ENCODE results near the gene CAPNS1. TPM values are rescaled to one million over a fixed set of nuclear protein-coding genes. Genes with fewer than 3 reads are reported as not detected.
"Not testable (repeated sequence)": the region's sequence is repeated elsewhere in the genome, so short reads cannot be mapped to it uniquely, and the experiment has no call there.

Gene CAPNS1
- total RNA-seq, 1 donor from 2014 or later: 335 TPM

DNA sequence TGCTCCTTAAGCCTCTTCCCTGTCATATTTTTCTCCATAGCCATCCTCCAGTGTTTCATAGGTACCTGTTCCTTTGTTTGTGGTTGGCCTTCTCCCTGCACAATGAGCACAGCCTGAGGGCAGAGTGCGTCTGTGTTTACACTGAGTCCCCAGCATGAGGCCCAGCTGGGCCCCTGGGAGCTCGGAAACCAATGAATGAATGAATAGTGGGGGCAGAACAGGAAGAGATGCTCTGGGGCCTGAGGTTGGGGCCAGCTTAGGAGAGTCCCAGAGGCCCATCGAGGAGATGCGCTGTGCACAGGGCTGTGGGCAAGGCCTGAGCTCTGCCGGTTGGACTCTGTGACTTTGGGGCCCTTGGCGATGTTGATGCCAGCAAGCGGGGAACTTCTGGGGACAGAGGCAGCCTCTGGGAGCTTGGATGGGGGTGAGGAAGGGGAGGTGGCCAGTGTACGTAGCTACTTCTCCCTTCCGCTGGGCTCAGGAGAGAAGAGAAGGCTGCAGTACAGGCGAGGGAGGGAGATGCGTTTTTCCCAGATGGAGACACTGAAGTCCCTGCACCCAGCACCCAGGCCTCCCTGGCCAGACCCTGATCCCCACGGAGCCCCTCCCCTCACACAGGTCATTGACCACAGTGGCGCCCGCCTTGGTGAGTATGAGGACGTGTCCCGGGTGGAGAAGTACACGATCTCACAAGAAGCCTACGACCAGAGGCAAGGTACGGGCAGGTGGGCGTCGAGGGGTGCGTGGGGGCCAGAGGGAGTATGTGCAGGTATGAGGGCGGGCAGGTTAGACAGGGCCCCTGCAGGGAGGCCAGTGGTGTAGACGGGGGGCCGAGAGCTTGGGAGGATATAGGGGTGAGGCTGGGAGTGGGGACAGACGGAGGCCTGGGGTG, 19.5 kb upstream of the CAPNS1 start:
- H3K36me3 Mint-ChIP-seq (ENCODE audit: low read depth): peaks cover 30% of the 10 kb centered on the region
- intact Hi-C loops (cut with micrococcal nuclease): loop anchor here (10.0 kb wide), 1 partner anchor 1386 kb away; the partner anchor contains the start of gene ZNF181
- peaks cover 26% of the 10 kb centered on the region for H3K4me1 Mint-ChIP-seq (ENCODE audit: low read depth)
- no peak overlapping the region for H3K4me3 Mint-ChIP-seq
- no peaks in the 10 kb centered on the region for H3K27me3 Mint-ChIP-seq (ENCODE audit: insufficient read depth)
- peak overlapping the region; percentile 64 for H3K27ac Mint-ChIP-seq
- no peak for DNase-seq (ENCODE audit: low spot score)
- H3K9me3 Mint-ChIP-seq: no peaks in the 10 kb centered on the region

DNA sequence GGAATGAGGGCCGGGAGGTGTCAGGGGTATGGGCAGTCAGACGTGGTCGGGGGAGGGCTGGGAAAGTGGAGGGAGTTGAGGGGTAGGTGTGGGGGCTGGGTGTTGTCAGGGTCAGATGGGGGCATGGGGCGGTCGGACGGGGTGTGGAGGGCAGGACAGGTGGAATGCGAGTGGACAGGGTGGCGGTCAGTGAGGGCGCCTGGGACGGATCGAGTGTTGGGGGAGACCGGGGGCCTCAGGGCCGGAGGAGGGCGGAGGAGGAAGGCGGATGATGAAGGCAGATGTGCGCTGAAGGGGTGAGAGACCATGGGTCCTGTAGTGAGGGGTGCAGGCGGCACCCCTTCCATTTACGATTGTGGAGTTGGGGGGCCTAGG, 18.9 kb upstream of the CAPNS1 start:
- Mint-ChIP-seq H3K36me3 (ENCODE audit: low read depth) (peaks cover 35% of the 10 kb centered on the region), H3K27me3 (ENCODE audit: insufficient read depth) (no peaks in the 10 kb centered on the region), H3K27ac (no peak overlapping the region), H3K4me3 (no peak overlapping the region), H3K9me3 (no peaks in the 10 kb centered on the region), H3K4me1 (ENCODE audit: low read depth) (peaks cover 26% of the 10 kb centered on the region)
- DNase-seq (ENCODE audit: low spot score): no peak
- intact Hi-C loops (cut with micrococcal nuclease): loop anchor here (10.0 kb wide), 1 partner anchor 1386 kb away; the partner anchor contains the start of gene ZNF181

DNA sequence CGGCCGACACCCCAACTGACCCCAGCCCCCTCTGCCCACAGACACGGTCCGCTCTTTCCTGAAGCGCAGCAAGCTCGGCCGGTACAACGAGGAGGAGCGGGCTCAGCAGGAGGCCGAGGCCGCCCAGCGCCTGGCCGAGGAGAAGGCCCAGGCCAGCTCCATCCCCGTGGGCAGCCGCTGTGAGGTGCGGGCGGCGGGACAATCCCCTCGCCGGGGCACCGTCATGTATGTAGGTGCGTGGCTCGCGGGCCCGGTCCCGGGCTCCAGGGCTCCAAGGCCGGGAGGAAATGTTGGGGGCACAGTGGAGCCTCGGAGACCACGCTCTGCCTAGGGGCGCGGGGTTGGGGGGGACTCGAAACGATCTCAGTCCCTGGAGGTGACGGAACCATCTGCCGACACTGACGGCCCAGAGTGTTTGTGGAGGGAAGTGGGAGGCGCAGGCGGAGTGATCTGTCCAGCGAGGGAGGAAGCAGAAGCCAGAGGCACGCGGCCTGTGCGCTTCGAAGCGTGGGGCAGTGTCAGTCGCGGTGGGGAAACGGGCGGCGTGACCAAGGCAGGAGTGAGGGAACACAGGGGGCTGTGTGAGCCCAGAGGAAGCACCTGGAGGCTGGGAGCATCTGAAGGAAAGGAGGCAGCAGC, 18.3 kb upstream of the CAPNS1 start:
- Mint-ChIP-seq H3K36me3 (ENCODE audit: low read depth) (peaks cover 30% of the 10 kb centered on the region), H3K4me3 (no peak overlapping the region), H3K9me3 (no peaks in the 10 kb centered on the region), H3K4me1 (ENCODE audit: low read depth) (peaks cover 20% of the 10 kb centered on the region), H3K27ac (no peak overlapping the region), H3K27me3 (ENCODE audit: insufficient read depth) (no peaks in the 10 kb centered on the region)
- intact Hi-C loops (cut with micrococcal nuclease): loop anchor here (10.0 kb wide), 1 partner anchor 1387 kb away; the partner anchor contains the start of gene ZNF181
- DNase-seq (ENCODE audit: low spot score): no peak

DNA sequence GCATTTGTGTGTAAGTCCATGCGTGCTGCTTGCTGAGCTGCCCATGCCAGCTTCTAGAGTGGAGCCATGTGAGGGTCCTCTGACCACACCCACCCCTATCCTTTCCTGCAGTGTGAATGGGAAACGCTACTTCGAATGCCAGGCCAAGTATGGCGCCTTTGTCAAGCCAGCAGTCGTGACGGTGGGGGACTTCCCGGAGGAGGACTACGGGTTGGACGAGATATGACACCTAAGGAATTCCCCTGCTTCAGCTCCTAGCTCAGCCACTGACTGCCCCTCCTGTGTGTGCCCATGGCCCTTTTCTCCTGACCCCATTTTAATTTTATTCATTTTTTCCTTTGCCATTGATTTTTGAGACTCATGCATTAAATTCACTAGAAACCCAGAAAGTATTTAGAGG, 14.3 kb upstream of the CAPNS1 start:
- Mint-ChIP-seq H3K4me3 (no peak overlapping the region), H3K4me1 (ENCODE audit: low read depth) (peaks cover 11% of the 10 kb centered on the region)

DNA sequence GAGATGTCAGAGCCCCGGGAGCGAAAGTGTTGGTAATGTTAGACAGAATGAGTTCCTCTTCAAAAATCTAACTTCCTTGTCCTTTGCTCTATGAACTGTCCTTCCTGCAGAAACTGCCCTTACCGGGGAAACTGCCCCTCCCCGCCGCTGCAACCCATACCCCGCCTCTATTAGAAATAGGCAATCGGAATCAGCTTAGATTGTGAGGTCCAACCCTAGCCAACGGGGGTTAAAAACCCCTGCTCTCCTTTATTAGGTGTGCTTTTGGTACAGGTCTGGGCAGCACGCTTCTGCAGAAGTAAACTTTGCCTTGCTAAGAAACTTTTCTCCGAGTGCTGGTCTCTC, 11.5 kb upstream of the CAPNS1 start:
- no peaks in the 10 kb centered on the region for H3K27me3 Mint-ChIP-seq (ENCODE audit: insufficient read depth)
- peak overlapping the region; percentile 95 for H3K27ac Mint-ChIP-seq
- no peaks in the 10 kb centered on the region for H3K9me3 Mint-ChIP-seq
- H3K36me3 Mint-ChIP-seq (ENCODE audit: low read depth): peaks cover 9% of the 10 kb centered on the region
- peaks cover 24% of the 10 kb centered on the region for H3K4me1 Mint-ChIP-seq (ENCODE audit: low read depth)
- intact Hi-C loops (cut with micrococcal nuclease): loop anchor here (1.0 to 10.0 kb wide), 10 partner anchors 11 to 1394 kb away; partner anchors contain the start of genes SDHAF1, TBCB, ZFP14 and ZFP82
- peak overlapping the region; percentile 83 for H3K4me3 Mint-ChIP-seq
- DNase-seq (ENCODE audit: low spot score): no peak

More for the DNA sequence above, 14.3 kb upstream of the CAPNS1 start:
- Mint-ChIP-seq H3K9me3 (no peaks in the 10 kb centered on the region), H3K36me3 (ENCODE audit: low read depth) (peaks cover 11% of the 10 kb centered on the region), H3K27me3 (ENCODE audit: insufficient read depth) (no peaks in the 10 kb centered on the region), H3K27ac (peak overlapping the region; percentile 34)
- intact Hi-C loops (cut with micrococcal nuclease): loop anchor here (5.0 to 10.0 kb wide), 6 partner anchors 128 to 1391 kb away; partner anchors contain the start of genes SDHAF1, ZFP82, ZNF181 and ZNF420
- no peak for DNase-seq (ENCODE audit: low spot score)

DNA sequence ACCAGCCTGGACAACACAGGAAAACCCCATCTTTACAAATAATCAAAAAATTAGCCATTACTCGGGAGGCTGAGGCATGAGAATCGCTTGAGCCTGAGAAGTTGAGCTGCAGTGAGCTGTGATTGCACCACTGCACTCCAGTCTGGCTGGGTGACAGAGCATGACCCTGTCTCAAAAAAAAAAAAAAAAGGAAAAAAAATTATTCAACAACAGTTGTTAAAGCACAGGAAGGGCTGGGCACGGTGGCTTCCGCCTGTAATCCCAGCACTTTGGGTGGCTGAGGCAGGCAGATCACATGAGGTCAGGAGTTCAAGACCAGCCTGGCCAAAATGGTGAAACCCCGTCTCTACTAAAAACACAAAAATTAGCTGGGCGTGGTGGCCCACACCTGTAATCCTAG, 8.6 kb upstream of the CAPNS1 start:
- H3K27me3 Mint-ChIP-seq (ENCODE audit: insufficient read depth); DNase-seq (ENCODE audit: low spot score); H3K36me3 Mint-ChIP-seq (ENCODE audit: low read depth); H3K9me3 Mint-ChIP-seq; intact Hi-C loops (cut with micrococcal nuclease); H3K4me3 Mint-ChIP-seq; H3K27ac Mint-ChIP-seq: not testable (repeated sequence)
- H3K4me1 Mint-ChIP-seq (ENCODE audit: low read depth): peaks cover 24% of the 10 kb centered on the region

DNA sequence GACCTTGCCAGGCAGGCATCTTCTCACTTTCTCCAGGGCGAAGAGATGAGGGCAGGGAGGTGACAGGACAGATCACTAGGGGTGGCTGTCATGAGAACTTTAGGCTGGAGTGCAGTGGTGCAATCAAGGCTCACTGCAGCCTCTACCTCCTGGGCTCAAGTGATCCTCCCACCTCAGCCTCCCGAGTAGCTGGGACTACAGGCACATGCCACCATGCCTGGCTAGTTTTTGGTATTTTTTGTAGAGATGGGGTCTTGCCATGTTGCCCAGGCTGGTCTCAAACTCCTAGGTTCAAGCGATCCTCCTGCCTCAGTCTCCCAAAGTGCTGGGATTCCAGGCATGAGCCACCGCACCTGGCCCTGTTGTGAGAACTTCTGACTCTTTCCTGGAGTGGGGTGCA, 5.0 kb upstream of the CAPNS1 start:
- peaks cover 21% of the 10 kb centered on the region for H3K4me1 Mint-ChIP-seq (ENCODE audit: low read depth)

DNA sequence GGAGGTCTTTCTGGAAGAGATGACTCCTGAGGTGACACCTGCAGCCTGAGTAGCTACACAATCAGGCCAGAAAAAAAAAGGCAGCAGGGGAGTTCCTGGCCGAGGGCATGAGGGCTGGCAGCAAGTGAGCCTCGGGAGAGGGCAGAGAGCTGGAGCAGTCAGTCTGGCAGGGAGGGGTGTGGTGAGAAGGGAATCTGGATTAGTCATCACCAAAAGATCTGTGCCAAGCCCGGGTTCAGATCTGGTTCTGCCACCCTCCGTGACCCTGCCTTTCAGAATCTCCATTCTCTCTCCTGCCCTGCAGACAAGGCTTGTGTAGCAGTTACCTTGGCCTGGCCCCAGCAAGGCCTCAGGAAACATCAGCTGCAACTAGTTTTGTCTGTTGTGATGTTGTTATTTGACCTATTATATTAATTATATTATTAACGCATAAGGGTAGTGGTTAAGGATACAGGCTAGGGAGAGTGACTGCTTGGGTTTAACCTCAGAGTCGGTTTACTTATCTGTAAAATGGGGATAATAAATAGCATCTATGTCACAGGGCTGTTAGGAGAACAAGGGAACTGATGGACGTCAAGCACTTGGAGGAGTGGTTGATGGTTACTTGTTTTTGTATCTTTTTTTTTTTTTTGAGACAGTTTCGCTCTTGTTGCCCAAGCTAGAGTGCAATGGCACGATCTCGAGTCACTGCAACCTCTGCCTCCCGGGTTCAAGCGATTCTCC, 2.7 kb upstream of the CAPNS1 start:
- no peaks in the 10 kb centered on the region for H3K9me3 Mint-ChIP-seq
- H3K27ac Mint-ChIP-seq: peak overlapping the region; percentile 64
- H3K4me3 Mint-ChIP-seq: no peak overlapping the region
- H3K27me3 Mint-ChIP-seq (ENCODE audit: insufficient read depth): peaks cover 1% of the 10 kb centered on the region
- DNase-seq (ENCODE audit: low spot score): no peak
- intact Hi-C loops (cut with micrococcal nuclease): no loop called here
- peaks cover 11% of the 10 kb centered on the region for H3K36me3 Mint-ChIP-seq (ENCODE audit: low read depth)
- peaks cover 26% of the 10 kb centered on the region for H3K4me1 Mint-ChIP-seq (ENCODE audit: low read depth)

More for the DNA sequence above, 5.0 kb upstream of the CAPNS1 start:
- H3K9me3 Mint-ChIP-seq; DNase-seq (ENCODE audit: low spot score); H3K36me3 Mint-ChIP-seq (ENCODE audit: low read depth); H3K27ac Mint-ChIP-seq; H3K4me3 Mint-ChIP-seq; intact Hi-C loops (cut with micrococcal nuclease); H3K27me3 Mint-ChIP-seq (ENCODE audit: insufficient read depth): not testable (repeated sequence)

DNA sequence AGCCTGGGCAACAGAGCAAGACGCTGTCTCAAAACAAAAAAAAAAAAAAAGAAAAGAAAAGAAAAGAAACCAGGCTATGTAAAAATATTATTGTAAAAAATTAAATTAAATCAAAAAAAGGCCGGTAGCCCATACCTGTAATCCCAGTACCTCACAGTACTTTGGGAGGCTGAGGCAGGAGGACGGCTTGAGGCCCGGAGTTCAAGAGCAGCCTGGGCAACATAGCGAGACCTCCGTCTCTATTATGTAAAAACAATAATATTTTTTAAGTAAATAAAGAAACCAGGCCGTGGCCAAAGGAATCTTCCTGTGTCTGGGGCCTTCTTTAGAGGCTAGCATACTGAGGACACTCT, 770 bp upstream of the CAPNS1 start:
- Mint-ChIP-seq H3K27me3 (ENCODE audit: insufficient read depth) (peaks cover 1% of the 10 kb centered on the region), H3K27ac (peak overlapping the region; percentile 99), H3K4me3 (peak overlapping the region; percentile 97), H3K36me3 (ENCODE audit: low read depth) (peaks cover 17% of the 10 kb centered on the region), H3K4me1 (ENCODE audit: low read depth) (peaks cover 20% of the 10 kb centered on the region), H3K9me3 (no peaks in the 10 kb centered on the region)
- intact Hi-C loops (cut with micrococcal nuclease): loop anchor here (1.0 kb wide), 2 partner anchors 11 to 46 kb away; no protein-coding TSS in a partner anchor
- DNase-seq (ENCODE audit: low spot score): no peak

DNA sequence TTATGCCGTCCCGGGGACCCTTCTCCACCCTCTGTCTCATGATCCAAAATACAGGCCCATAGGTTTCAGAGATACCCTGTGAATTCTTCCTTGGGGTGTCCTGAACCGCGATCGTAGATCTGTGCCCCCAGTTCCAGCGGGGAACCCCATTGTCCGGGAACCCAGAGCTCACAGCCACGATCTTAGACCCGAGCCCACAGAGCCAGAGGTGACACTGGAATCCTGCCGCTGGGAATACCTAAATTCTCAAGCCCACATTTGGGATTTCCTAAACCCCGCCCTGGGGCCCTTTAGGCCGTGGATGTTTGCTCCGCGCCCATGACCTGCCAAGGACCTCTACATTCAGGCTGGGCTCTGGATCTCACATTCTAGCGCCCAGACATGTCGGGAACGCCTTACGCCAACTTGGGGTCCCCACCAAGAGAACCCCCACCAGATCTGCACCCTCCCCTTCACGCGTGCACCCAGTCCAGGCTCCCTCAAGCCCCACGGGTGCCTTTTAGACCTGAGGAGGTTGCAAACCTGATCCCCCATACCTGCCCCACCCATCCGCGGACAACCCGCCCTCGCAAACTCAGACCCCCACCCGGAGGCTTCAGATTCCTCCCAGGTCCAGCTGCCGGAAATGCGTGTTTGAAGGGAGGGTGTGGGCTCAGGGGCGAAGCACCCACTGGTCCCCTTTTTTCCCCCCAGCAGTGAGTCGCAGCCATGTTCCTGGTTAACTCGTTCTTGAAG, 605 bp downstream of the CAPNS1 start:
- intact Hi-C loops (cut with micrococcal nuclease): loop anchor here (1.0 kb wide), 6 partner anchors 8 to 126 kb away; partner anchors contain the start of genes ALKBH6, TBCB, THAP8 and WDR62

DNA sequence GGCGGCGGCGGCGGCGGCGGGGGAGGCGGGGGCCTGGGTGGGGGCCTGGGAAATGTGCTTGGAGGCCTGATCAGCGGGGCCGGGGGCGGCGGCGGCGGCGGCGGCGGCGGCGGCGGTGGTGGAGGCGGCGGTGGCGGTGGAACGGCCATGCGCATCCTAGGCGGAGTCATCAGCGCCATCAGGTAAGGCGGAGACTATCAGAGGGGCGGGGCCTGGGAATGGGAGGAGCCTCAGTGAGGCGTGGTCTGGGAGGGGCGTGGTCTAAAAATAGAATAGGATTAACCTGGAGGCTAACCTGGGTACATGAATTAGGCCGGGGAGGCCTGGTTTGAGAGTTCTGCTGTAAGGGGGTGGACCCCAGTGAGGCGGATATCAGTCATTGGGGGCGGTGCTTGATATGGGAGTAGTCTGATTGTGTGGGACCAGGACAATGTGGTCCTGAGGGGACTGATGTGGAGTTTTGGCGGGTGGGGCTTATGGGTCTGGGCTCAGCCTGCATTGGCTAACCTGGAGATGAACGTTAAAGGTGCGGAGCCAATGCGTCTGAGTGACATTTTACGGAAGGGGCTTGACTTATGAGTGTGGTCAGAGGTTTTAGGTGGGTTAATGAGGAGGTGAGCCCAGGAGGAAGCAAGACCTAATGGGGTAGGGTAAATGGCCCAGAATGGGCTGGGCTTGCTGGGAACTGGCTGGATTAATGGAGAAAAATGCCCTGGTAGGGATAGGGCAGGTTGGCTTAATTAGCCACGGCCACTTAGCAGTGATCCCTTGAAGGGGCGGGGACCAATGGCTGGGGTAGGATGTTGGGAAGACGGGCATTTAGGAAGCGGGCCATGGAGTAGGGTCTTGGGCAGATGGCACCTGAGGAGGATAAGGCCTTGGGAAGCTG, 1.4 kb downstream of the CAPNS1 start:
- Mint-ChIP-seq H3K27ac (peak overlapping the region; percentile 99), H3K4me3 (peak overlapping the region; percentile 97), H3K9me3 (no peaks in the 10 kb centered on the region), H3K36me3 (ENCODE audit: low read depth) (peaks cover 25% of the 10 kb centered on the region), H3K27me3 (ENCODE audit: insufficient read depth) (no peaks in the 10 kb centered on the region), H3K4me1 (ENCODE audit: low read depth) (peaks cover 20% of the 10 kb centered on the region)
- DNase-seq (ENCODE audit: low spot score): peak; percentile 85
- intact Hi-C loops (cut with micrococcal nuclease): loop anchor here (1.0 kb wide), 5 partner anchors 9 to 87 kb away; partner anchors contain the start of genes TBCB, THAP8, WDR62 and ZNF565

More for the DNA sequence above, 605 bp downstream of the CAPNS1 start:
- peak overlapping the region; percentile 97 for H3K4me3 Mint-ChIP-seq
- H3K27ac Mint-ChIP-seq: peak overlapping the region; percentile 99
- H3K36me3 Mint-ChIP-seq (ENCODE audit: low read depth): peaks cover 18% of the 10 kb centered on the region
- DNase-seq (ENCODE audit: low spot score): peak; percentile 16
- no peaks in the 10 kb centered on the region for H3K9me3 Mint-ChIP-seq
- H3K27me3 Mint-ChIP-seq (ENCODE audit: insufficient read depth): no peaks in the 10 kb centered on the region
- peaks cover 20% of the 10 kb centered on the region for H3K4me1 Mint-ChIP-seq (ENCODE audit: low read depth)
